PFSK-1 (cell line): Measurements from ENCODE around the gene DNAH10.

ENCODE experiments used
- FOXP2 ChIP-seq: optimal IDR thresholded peaks from 2 replicates; pipeline ENCODE3; 2011; ENCODE audit warnings: borderline replicate concordance, control low read depth, inconsistent platforms; ENCODE audit not compliant: insufficient read depth; ENCODE audit errors: extremely low read length, extremely low read depth
- POLR2AphosphoS5 ChIP-seq: IDR thresholded peaks from 2 replicates; pipeline ENCODE4 v1.6.1; 2012; ENCODE audit warnings: low read depth, mild to moderate bottlenecking, control low read depth, low read length, moderate library complexity
- SIN3A ChIP-seq: IDR thresholded peaks from 2 replicates; pipeline ENCODE4 v1.6.1; 2012; ENCODE audit warnings: mild to moderate bottlenecking, low read length, moderate library complexity, borderline replicate concordance; ENCODE audit not compliant: insufficient read depth
- TAF1 ChIP-seq: IDR thresholded peaks from 2 replicates; pipeline ENCODE4 v1.6.1; 2012; ENCODE audit warnings: low read length, control low read depth, borderline replicate concordance; ENCODE audit not compliant: insufficient read depth
- TF ChIP-seq, protein P1 (sequence below), 2 experiments: IDR thresholded peaks; 2 replicates each; pipeline versions ENCODE4 v1.6.1 to v1.8.0; 2011 to 2012; ENCODE audit warnings: low read depth in 2 of 2, low read length in 2 of 2, control low read depth in 1 of 2, inconsistent platforms in 1 of 2, mild to moderate bottlenecking in 1 of 2, moderate library complexity in 1 of 2; ENCODE audit not compliant: insufficient read depth in 1 of 2

Gene DNAH10

DNA sequence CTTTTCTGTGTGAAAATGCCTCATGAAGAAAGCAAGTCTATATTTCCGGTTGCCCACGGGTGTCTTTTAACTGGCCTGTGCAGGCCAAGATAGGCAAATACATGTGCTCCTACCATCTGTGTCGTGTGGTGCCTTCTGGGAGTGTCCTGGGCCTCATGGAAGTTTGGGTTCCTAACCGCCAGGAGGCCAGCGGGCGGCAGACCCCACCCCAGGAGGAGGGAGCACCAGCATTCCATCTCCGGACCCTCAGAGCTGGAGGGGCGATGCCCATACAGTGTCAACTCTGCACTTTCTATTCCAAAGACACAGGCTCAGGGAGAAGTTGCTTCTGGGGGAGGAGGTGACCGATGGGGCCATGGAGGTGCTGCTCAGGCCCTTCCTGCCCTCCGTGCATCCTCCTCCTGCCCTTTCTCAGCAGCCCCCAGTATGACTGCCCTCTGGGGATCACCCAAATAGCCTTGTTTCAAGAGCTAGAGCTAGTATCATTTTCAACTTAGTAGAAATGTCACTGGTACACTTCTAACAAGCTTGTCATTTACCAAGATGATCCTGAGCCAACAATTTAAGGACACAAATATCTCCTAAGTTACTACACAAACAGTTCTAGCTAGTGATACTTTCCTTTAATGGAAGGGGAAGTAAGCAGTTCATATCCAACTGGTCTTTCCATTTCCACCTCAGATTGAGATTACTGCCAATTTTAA lies 192.7 kb downstream of the DNAH10 start:
- no peak for TF ChIP-seq SIN3A
- no peak for TF ChIP-seq POLR2AphosphoS5
- TF ChIP-seq TAF1 = no peak
- TF ChIP-seq, protein P1, sequence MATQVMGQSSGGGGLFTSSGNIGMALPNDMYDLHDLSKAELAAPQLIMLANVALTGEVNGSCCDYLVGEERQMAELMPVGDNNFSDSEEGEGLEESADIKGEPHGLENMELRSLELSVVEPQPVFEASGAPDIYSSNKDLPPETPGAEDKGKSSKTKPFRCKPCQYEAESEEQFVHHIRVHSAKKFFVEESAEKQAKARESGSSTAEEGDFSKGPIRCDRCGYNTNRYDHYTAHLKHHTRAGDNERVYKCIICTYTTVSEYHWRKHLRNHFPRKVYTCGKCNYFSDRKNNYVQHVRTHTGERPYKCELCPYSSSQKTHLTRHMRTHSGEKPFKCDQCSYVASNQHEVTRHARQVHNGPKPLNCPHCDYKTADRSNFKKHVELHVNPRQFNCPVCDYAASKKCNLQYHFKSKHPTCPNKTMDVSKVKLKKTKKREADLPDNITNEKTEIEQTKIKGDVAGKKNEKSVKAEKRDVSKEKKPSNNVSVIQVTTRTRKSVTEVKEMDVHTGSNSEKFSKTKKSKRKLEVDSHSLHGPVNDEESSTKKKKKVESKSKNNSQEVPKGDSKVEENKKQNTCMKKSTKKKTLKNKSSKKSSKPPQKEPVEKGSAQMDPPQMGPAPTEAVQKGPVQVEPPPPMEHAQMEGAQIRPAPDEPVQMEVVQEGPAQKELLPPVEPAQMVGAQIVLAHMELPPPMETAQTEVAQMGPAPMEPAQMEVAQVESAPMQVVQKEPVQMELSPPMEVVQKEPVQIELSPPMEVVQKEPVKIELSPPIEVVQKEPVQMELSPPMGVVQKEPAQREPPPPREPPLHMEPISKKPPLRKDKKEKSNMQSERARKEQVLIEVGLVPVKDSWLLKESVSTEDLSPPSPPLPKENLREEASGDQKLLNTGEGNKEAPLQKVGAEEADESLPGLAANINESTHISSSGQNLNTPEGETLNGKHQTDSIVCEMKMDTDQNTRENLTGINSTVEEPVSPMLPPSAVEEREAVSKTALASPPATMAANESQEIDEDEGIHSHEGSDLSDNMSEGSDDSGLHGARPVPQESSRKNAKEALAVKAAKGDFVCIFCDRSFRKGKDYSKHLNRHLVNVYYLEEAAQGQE (IDR thresholded peaks at IDR 0.05; ENCODE audit: insufficient read depth in 1 of 2, low read depth in 2 of 2, low read length in 2 of 2) = no peak
- TF ChIP-seq FOXP2 = no peak

DNA sequence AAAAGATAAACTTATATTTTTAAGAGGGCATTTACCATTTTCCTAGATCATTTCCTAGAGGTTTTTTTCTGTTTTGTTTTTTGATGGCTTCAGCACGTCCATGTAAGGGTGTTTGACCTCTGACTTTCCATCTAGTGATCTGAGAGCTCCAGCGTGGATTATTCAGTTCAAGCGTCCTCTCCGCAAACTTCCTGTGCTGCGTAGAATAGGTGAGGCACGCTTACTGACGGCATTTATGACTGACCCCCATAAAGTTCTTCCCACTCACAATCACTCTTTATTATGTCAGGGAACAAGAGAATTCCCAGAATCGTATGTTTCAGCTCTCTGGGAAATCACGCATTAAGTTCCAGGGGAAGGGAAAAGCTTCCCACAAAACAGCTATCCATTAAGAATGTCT lies 194.1 kb downstream of the DNAH10 start:
- TF ChIP-seq SIN3A (no peak), FOXP2 (no peak)
- TF ChIP-seq, protein P1 (IDR thresholded peaks at IDR 0.05; ENCODE audit: insufficient read depth in 1 of 2, low read depth in 2 of 2, low read length in 2 of 2) = no peak

DNA sequence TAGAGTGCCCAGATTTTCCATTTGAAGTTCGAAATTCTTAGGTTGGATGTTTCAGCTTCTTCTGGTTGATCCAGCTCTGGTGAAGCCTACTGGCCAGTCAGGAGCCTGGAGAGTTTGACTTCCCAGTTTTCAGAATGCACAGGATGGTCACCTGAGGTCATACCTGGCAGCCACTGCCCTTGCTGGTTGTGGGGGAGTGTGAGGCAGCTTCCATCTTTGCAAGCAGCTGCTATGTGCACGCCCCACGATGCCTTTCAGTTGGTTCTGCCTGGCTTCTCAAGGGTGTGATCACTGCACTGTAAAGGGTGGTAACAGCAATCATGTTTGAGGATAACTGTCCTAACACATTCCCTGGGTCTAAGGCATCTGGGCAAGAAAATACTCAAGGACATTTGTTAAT lies 195.1 kb downstream of the DNAH10 start:
- TF ChIP-seq POLR2AphosphoS5 (no peak), TAF1 (no peak), FOXP2 (no peak), SIN3A (no peak)
- TF ChIP-seq, protein P1 (IDR thresholded peaks at IDR 0.05; ENCODE audit: insufficient read depth in 1 of 2, low read depth in 2 of 2, low read length in 2 of 2) = no peak

DNA sequence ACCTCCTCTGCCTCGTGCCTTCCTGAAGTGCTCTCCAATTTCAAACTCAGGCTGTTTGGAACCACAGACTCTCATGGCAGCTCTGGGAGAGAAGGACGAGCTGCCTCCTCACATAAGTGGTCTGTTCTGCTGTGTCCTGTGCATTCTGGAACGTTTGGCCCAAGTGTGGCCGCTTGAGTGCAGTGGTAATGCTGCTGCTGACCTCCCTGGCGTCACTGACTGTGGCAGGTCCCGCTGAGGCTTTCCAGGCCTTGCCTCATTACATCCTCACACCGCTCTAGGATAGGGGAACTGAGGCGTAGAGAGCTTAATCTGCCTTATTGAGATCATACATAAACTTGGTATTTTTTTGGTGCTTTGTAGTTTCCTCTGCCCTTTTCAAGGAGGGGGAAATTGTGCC lies 196.4 kb downstream of the DNAH10 start:
- TF ChIP-seq SIN3A = no peak
- TF ChIP-seq TAF1 = no peak
- TF ChIP-seq POLR2AphosphoS5 = no peak
- TF ChIP-seq, protein P1 (IDR thresholded peaks at IDR 0.05; ENCODE audit: insufficient read depth in 1 of 2, low read depth in 2 of 2, low read length in 2 of 2) = no peak
- TF ChIP-seq FOXP2 = no peak

DNA sequence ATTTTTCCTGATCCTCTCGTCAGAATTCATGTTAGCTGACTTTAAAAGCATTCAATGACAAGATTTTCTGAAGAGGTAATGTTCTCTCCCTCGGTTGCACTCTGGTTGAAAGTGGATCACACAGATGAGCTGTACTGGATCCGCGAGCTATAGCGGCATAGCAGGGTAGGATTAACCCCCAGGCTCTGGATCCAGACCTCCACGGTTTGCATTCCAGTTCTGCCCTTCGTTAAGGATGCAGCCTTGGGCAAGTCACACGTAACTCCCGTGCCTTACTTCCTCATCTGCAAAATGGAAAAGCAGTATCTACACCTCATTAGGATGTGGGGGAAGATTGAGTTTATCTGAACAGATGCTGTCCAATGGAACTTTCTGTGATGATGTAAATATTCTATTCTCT lies 196.8 kb downstream of the DNAH10 start:
- TF ChIP-seq FOXP2 (no peak), TAF1 (no peak), POLR2AphosphoS5 (no peak), SIN3A (no peak)
- TF ChIP-seq, protein P1 (IDR thresholded peaks at IDR 0.05; ENCODE audit: insufficient read depth in 1 of 2, low read depth in 2 of 2, low read length in 2 of 2) = no peak
